ENCODE measurements around the gene CTNNA1.

CTNNA1 gene

GRCh38 chr5:138935466-138935865 is 182.2 kb downstream of the CTNNA1 start:
- no peaks in the 10 kb centered on the region for H3K4me1 ChIP-seq (ENCODE audit: control insufficient read depth in 1 of 2, insufficient read depth in 1 of 2, low read depth in 1 of 2, low read length in 1 of 2)
- no peak for TF ChIP-seq CTCF (IDR thresholded peaks at IDR 0.05)
- no peaks in the 10 kb centered on the region for H3K9me3 ChIP-seq
- no peaks in the 10 kb centered on the region for H3K27me3 ChIP-seq
- H3K27ac ChIP-seq, result no peak overlapping the region
- no peak overlapping the region for H3K4me3 ChIP-seq (ENCODE audit: low read depth in 1 of 2, low read length in 1 of 2)
- peaks cover 52% of the 10 kb centered on the region for H3K36me3 ChIP-seq

DNA sequence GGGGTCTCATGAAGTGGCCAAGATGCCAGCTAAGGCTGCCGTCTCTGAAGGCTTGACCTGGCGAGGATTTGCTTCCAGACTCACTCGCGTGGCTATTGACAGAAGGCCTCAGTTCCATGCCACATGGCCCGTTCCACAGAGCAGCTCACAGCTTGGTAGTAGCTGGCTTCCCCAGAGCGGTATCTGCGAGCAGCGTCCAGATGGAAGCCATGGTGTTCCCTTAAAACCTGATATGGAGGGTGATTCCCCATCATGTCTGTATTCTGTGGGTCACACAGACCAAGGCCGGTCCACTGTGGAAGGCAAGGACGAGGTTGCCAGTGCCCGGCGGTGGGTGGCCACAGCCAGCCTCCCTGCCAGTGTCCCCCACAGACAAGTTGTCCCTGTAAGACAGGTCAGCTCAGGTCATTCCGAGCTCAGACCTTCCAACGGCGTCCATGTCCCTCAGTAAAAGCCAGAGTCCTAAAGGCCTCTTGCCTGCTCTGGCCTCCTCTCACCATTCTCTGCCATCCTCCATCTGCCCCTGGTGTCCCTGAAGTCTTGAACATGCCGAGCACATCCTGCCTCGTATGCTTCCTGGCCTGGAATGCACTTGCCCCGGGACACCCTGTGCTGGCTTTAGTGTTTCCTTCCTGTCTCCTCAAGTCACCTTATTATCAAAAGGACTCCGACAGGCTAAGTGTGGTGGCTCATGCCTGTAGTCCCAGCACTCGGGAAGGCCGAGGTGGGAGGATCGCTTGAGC is 183.2 kb downstream of the CTNNA1 start:
- no peak for TF ChIP-seq CTCF (IDR thresholded peaks at IDR 0.05)
- no peaks in the 10 kb centered on the region for H3K27me3 ChIP-seq
- H3K4me3 ChIP-seq (ENCODE audit: low read depth in 1 of 2, low read length in 1 of 2), result no peak overlapping the region
- H3K27ac ChIP-seq, result no peak overlapping the region
- peaks cover 42% of the 10 kb centered on the region for H3K36me3 ChIP-seq
- no peaks in the 10 kb centered on the region for H3K9me3 ChIP-seq
- no peaks in the 10 kb centered on the region for H3K4me1 ChIP-seq (ENCODE audit: control insufficient read depth in 1 of 2, insufficient read depth in 1 of 2, low read depth in 1 of 2, low read length in 1 of 2)

DNA sequence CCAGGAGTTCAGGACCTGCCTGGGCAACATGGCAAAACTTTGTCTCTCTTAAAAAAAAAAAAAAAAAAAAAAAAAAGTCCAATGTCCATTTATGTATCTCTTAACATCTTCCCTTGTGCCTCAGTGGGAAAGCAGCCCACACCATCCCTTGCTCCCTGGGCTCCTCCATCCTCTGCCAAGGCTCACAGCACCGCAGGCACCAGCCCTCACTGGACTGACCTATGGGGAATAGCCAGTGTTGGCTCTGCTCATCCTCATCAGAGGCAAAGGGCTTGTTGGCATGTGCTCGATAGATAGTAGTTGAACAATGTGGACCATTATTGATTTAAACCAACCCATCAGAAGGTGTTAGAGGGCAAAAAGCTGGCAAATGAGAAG is 183.7 kb downstream of the CTNNA1 start:
- Histone ChIP-seq H3K27me3 (no peaks in the 10 kb centered on the region), H3K36me3 (peaks cover 37% of the 10 kb centered on the region), H3K4me3 (ENCODE audit: low read depth in 1 of 2, low read length in 1 of 2) (no peak overlapping the region), H3K4me1 (ENCODE audit: control insufficient read depth in 1 of 2, insufficient read depth in 1 of 2, low read depth in 1 of 2, low read length in 1 of 2) (no peaks in the 10 kb centered on the region), H3K9me3 (no peaks in the 10 kb centered on the region), H3K27ac (no peak overlapping the region)
- no peak for TF ChIP-seq CTCF (IDR thresholded peaks at IDR 0.05)

GRCh38 chr5:138937392-138938387 is 184.5 kb downstream of the CTNNA1 start:
- Histone ChIP-seq H3K9me3 (no peaks in the 10 kb centered on the region), H3K4me3 (ENCODE audit: low read depth in 1 of 2, low read length in 1 of 2) (no peak overlapping the region), H3K27ac (no peak overlapping the region), H3K36me3 (peaks cover 29% of the 10 kb centered on the region), H3K27me3 (no peaks in the 10 kb centered on the region), H3K4me1 (ENCODE audit: control insufficient read depth in 1 of 2, insufficient read depth in 1 of 2, low read depth in 1 of 2, low read length in 1 of 2) (no peaks in the 10 kb centered on the region)
- TF ChIP-seq CTCF (IDR thresholded peaks at IDR 0.05), result no peak

DNA sequence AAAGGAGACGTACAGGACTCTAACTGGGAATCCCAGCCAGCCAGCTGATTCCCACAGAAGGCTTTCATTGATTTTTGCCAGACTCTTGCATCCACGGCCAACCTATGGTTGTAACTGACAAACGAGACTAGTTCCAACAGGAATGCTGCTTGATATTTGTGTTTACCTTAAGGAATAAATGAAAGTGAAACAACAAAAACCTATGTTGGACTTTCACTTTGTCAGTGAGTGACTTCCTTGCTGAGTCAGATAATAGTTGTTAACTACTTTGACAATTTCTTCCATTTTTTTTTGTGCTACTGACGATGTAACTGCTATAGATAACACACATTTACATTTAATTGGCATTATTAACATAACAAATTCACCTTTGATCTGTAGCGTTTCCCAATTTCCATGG is 185.3 kb downstream of the CTNNA1 start:
- no peaks in the 10 kb centered on the region for H3K9me3 ChIP-seq
- H3K27me3 ChIP-seq, result no peaks in the 10 kb centered on the region
- no peaks in the 10 kb centered on the region for H3K4me1 ChIP-seq (ENCODE audit: control insufficient read depth in 1 of 2, insufficient read depth in 1 of 2, low read depth in 1 of 2, low read length in 1 of 2)
- no peak for TF ChIP-seq CTCF (IDR thresholded peaks at IDR 0.05)
- peaks cover 21% of the 10 kb centered on the region for H3K36me3 ChIP-seq
- no peak overlapping the region for H3K27ac ChIP-seq
- no peak overlapping the region for H3K4me3 ChIP-seq (ENCODE audit: low read depth in 1 of 2, low read length in 1 of 2)
